SKM-1 treated with dmso at 0.1 percent for 144 hours (cell line): ENCODE results near the gene MAP3K5.
"Not testable (repeated sequence)": the region's sequence is repeated elsewhere in the genome, so short reads cannot be mapped to it uniquely, and the experiment has no call there.

Experiments
- DNase-seq: peaks from one replicate; lab custom pipeline; 2025; ENCODE audit not compliant: unreplicated experiment; lab: John Stamatoyannopoulos, UW

The MAP3K5 gene

GRCh38 chr6:136792410-136793262, at the start of gene MAP3K5:
Gene MAP3K5 (minus strand): TSS chr6:136792477. CDS start chr6:136792157, 320 bp downstream.
- DNase-seq: peak; percentile 95

- DNase-seq: no peak
These were observed 48.2 kb upstream of the MAP3K5 start for GRCh38 chr6:136840276-136841001.

DNA sequence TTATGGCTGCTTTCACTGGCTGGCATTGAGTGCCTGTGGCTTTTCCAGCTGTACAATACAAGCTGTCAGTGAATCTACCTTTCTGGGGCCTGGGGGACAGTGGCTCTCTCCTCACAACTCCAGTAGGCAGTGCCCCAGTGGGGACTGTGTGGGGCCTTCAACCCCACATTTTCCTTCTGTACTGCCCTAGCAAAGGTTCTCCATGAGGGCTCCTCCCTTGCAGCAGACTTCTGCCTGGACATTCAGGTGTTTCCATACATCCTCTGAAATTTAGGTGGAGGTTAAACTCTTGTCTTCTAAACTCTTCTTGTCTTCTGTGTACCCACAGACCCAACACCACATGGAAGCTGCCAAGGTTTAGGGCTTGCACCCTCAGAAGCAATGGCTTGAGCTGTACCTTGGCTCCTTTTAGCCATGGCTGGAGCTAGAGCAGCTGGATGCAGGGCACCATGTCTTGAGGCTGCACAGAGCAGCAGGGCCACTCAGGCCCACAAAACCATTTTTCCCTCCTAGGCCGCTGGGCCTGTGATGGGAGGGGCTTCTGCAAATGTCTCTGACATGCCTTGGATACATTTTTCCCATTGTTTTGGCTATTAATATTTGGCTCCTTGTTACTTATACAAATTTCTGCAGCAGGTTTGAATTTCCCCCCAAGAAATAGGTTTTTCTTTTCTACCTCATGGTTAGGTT, 39.7 kb upstream of the MAP3K5 start:
- DNase-seq: no peak

DNA sequence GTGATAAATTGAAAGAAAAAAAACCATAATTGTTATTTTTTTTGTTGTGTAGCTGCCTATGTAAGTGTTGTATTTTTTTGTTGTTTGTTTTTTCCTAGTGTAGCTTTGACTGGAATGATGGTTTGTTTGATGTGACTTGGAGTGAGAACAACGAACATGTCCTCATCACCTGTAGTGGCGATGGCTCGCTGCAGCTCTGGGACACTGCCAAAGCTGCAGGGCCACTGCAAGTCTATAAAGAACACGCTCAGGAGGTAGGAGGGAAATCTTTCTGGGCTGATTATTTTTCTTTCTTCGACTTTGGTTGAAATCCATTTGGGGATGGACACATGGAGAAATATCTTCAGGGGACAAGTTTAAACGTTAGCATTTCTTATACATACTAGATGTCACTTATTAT, 33.9 kb upstream of the MAP3K5 start:
- no peak for DNase-seq

DNA sequence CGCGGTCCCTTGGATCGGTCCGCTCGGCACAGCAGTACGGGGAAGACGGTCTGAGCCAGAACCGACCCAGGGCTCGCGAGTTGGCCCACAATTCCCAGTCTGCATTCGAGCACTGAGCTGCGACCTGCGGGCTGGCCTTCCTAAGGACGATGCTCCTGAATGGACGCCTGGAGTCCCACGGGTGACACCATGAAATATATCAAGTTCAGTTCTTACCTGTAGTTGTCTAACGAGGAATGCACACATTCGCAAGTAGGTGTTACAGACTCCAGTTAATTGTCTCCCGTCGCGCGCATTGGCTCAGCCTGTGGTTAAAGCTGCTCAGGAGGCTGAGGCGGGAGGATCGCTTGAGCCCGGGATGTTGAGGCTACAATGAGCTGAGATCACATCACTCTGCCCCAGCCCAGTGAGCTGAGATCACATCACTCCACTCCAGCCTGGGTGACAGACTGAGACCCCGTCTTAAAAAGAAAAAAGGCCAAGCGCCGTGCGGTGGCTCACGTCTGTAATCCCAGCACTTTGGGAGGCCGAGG, 30.9 kb upstream of the MAP3K5 start:
- DNase-seq: no peak

GRCh38 chr6:136822376-136823127, 30.3 kb upstream of the MAP3K5 start, which contains the start of gene PEX7:
Gene PEX7 (plus strand): TSS chr6:136822592. CDS start chr6:136822666, 74 bp downstream.
- peak; percentile 87 for DNase-seq

DNA sequence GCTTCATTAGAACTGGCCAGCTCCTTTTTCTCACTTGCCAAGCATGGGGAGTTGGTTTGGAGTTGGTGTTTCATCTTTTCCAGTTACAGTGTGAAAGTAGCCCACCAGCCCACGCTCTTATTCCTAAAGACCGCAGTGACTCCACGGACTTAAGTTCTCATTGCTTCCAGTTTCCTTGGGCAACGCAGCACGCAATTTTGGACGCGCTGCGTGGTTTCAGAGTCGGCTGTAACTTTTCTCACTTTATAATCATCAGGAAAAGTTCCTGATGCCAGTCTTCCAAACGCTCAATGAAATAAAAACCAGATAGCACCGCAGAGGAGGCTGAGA, 29.7 kb upstream of the MAP3K5 start:
- DNase-seq: no peak

DNA sequence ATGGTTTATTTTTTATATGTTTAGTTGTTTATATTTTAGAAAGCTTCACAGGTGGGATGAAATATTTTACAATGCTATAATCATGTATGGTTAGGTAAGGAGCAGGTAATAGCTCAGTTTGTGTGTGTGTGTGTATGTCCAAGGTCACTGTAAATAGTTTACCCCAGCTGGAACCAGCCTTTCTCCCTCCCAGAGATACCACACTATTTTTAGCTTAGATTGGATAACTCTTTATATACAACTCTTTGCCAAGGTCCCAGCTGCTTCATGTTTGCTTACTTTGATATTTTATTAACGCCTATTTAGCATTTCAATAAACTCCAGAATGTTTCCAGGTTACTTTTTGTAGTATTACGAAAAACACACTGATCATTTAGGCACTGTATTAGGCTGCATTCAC, 28.3 kb upstream of the MAP3K5 start:
- no peak for DNase-seq

- no peak for DNase-seq
These were observed 24.4 kb upstream of the MAP3K5 start for GRCh38 chr6:136816656-136817055.

DNA sequence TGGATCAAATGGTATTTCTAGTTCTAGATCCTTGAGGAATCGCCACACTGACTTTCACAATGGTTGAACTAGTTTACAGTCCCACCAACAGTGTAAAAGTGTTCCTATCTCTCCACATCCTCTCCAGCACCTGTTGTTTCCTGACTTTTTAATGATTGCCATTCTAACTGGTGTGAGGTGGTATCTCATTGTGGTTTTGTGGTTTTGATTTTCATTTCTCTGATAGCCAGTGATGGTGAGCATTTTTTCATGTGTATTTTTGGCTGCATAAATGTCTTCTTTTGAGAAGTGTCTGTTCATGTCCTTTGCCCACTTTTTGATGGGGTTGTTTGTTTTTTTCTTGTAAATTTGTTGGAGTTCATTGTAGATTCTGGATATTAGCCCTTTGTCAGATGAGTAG, 23.3 kb upstream of the MAP3K5 start:
- DNase-seq: not testable (repeated sequence)

GRCh38 chr6:136812174-136812573, 19.9 kb upstream of the MAP3K5 start:
- no peak for DNase-seq

- no peak for DNase-seq
These were observed 19.0 kb upstream of the MAP3K5 start for GRCh38 chr6:136811272-136811671.

DNA sequence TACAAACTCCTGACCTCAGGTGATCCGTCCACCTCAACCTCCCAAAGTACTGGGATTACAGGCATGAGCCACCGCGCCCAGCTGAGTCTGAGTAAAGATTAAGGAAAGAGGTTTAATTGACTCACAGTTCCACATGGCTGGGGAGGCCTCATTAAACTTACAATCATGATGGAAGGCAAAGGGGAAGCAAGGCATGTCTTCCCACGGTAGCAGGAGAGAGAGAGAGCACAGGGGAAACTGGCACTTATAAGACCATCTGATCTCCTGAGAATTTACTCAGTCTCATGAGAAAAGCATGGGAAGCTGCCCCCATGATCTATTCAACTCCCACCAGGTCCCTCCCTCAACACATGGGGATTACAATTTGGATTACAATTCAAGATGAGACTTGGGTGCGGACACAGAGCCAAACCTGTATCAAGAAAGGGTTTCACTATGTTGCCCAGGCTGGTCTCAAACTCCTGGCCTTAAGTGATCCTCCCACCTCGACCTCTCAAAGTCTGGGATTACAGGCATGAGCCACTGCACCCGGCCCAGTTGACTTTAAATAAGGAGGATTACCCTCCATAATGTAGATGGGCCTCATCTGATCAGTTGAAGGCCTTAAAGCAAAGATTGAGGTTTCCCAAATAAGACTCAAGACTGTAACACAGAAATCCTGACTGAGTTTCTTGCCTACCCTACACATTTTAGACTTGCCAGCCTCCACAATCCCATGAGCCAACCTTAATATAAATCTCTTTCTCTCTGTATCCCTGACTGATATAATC, 17.0 kb upstream of the MAP3K5 start:
- no peak for DNase-seq

DNA sequence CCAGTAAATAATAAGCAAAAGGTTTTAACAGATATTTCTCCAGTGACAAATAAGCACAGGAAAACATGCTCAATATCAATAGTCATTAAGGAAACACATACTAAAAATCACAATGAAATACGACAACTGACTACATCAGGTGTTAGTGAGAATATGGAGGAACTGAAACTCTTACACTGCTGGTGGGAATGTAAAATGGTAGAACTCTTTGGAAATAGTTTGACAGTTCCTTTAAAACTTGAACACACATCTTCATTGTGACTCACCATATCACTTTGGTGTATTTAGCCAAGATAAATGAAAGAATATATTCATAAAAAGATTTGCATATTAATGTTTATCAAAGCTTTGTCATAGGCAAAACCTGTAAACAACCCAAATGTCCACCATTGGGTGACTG, 11.3 kb upstream of the MAP3K5 start:
- no peak for DNase-seq

DNA sequence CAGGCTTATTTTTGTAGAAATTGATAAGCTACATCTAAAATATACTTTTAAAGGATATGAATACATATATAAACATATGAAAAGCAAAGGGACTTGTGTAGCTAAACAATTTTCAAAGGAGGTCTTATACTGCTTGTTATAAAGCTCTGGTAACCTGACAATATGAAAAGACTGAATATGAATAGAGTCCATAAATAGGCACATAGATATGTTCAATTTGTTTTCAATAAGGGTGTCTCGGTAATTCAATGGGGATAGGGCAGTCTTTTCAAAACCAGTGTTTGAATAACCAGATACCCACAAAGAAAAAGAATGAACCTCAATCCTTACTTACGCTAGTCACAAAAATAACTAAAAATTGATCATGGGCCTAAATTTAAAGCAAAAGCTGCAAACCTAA, 9.3 kb upstream of the MAP3K5 start:
- DNase-seq: no peak

GRCh38 chr6:136798044-136798443, 5.8 kb upstream of the MAP3K5 start:
- DNase-seq: no peak

DNA sequence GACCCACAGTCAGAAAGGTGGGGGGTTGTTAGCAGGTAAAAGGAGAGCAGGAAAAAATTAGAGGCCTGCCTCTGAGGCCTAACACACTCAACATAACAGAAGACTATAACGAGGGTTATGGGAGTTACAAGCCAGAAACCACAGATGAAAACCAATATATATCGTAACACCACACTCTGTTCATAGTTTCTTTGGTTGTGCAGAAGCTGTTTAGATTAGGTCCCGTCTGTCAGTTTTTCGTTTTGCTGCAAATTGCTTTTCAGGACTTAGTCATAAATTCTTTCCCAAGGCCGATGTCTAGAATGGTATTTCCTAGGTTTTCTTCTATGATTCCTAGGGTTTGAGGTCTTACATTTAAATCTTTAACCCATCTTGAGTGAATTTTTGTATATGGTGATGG, 3.7 kb upstream of the MAP3K5 start:
- no peak for DNase-seq

- no peak for DNase-seq
These were observed 3.1 kb upstream of the MAP3K5 start for GRCh38 chr6:136795386-136795785.

- DNase-seq: no peak
These were observed 1.1 kb upstream of the MAP3K5 start for GRCh38 chr6:136793363-136793762.

DNA sequence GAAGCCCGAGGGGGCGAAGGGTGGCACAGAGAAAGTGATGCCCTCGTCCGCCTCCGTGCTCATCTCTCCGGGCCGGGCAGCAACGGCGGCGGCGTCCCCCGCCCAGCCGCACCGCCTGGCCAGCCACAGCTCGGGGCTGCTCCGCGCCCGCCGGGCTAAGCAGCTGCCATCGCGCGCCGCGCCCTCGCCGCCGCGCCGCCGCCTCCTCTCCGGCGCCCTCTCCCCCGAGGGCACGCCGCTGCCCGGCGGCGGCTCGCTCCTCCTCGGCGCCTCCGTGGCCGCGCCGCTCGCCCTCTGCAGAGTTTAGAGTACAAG, 225 bp downstream of the MAP3K5 start:
- DNase-seq: no peak
